T1000 (cell line): ENCODE results near the gene SSTR4.
"Not testable (repeated sequence)": the region's sequence is repeated elsewhere in the genome, so short reads cannot be mapped to it uniquely, and the experiment has no call there.

Experiments
- DNase-seq: peaks from one replicate; lab custom pipeline; 2025; ENCODE audit warnings: mixed read lengths; lab: John Stamatoyannopoulos, UW

SSTR4 gene

GRCh38 chr20:23034721-23035671 lies at the start of gene SSTR4:
SSTR4 (plus strand) TSS chr20:23035312; CDS start chr20:23035484, 172 bp downstream.
- DNase-seq, result no peak

- DNase-seq, result no peak
Observed at GRCh38 chr20:22986601-22987000, 48.5 kb upstream of the SSTR4 start.

GRCh38 chr20:22991424-22991823 lies 43.7 kb upstream of the SSTR4 start:
- DNase-seq, result not testable (repeated sequence)

GRCh38 chr20:22993823-22994222 lies 41.3 kb upstream of the SSTR4 start:
- no peak for DNase-seq

- DNase-seq, result no peak
Observed at GRCh38 chr20:22995923-22996322, 39.2 kb upstream of the SSTR4 start.

GRCh38 chr20:22998476-22998875 lies 36.6 kb upstream of the SSTR4 start:
- no peak for DNase-seq

- no peak for DNase-seq
Observed at GRCh38 chr20:22999756-23000155, 35.4 kb upstream of the SSTR4 start.

- DNase-seq, result no peak
Observed at GRCh38 chr20:23000232-23000947, 34.7 kb upstream of the SSTR4 start.

GRCh38 chr20:23002276-23002675 lies 32.8 kb upstream of the SSTR4 start:
- DNase-seq, result no peak

GRCh38 chr20:23003077-23003635 lies 32.0 kb upstream of the SSTR4 start:
- no peak for DNase-seq

GRCh38 chr20:23003881-23004460 lies 31.1 kb upstream of the SSTR4 start:
- DNase-seq, result no peak

GRCh38 chr20:23005776-23006175 lies 29.3 kb upstream of the SSTR4 start:
- DNase-seq, result no peak

GRCh38 chr20:23007462-23007861 lies 27.6 kb upstream of the SSTR4 start:
- no peak for DNase-seq

- no peak for DNase-seq
Observed at GRCh38 chr20:23007886-23008655, 27.0 kb upstream of the SSTR4 start.

GRCh38 chr20:23008667-23009066 lies 26.4 kb upstream of the SSTR4 start:
- DNase-seq, result no peak

GRCh38 chr20:23009636-23010035 lies 25.5 kb upstream of the SSTR4 start:
- DNase-seq, result no peak

- DNase-seq, result no peak
Observed at GRCh38 chr20:23010096-23010495, 25.0 kb upstream of the SSTR4 start.

GRCh38 chr20:23011008-23011721 lies 23.9 kb upstream of the SSTR4 start:
- no peak for DNase-seq

- DNase-seq, result no peak
Observed at GRCh38 chr20:23013429-23013828, 21.7 kb upstream of the SSTR4 start.

GRCh38 chr20:23017516-23017915 lies 17.6 kb upstream of the SSTR4 start:
- no peak for DNase-seq

GRCh38 chr20:23018432-23018831 lies 16.7 kb upstream of the SSTR4 start:
- no peak for DNase-seq
